Left hindlimb (tissue), 1 donor: ENCODE data around the gene POGZ.

Source experiments
- DNase-seq: peaks from one replicate; pipeline ENCODE4 v3.0.0-alpha.2; 2018

Gene POGZ

GRCh38 chr1:151459331-151460046, at the start of gene POGZ:
TSS of gene POGZ (minus strand) at chr1:151459494. CDS start at chr1:151442204, 17,290 bp downstream.
- DNase-seq, result peak; percentile 98

GRCh38 chr1:151508833-151509232, 49.5 kb upstream of the POGZ start:
- no peak for DNase-seq

- no peak for DNase-seq
These were observed 45.5 kb upstream of the POGZ start for GRCh38 chr1:151504759-151505158.

- DNase-seq, result no peak
These were observed 45.0 kb upstream of the POGZ start for GRCh38 chr1:151504252-151504651.

- no peak for DNase-seq
These were observed 43.8 kb upstream of the POGZ start for GRCh38 chr1:151502859-151503780.

- no peak for DNase-seq
These were observed 42.9 kb upstream of the POGZ start for GRCh38 chr1:151502035-151502700.

- no peak for DNase-seq
These were observed 42.2 kb upstream of the POGZ start for GRCh38 chr1:151501474-151501873.

- DNase-seq, result no peak
These were observed 40.6 kb upstream of the POGZ start for GRCh38 chr1:151499930-151500329.

- no peak for DNase-seq
These were observed 40.1 kb upstream of the POGZ start for GRCh38 chr1:151499365-151499764.

GRCh38 chr1:151495316-151495715, 36.0 kb upstream of the POGZ start:
- DNase-seq, result no peak

- DNase-seq, result no peak
These were observed 35.5 kb upstream of the POGZ start for GRCh38 chr1:151494741-151495281.

GRCh38 chr1:151493042-151493441, 33.7 kb upstream of the POGZ start:
- DNase-seq, result no peak

- no peak for DNase-seq
These were observed 32.8 kb upstream of the POGZ start for GRCh38 chr1:151492120-151492519.

GRCh38 chr1:151491641-151492040, 32.3 kb upstream of the POGZ start:
- DNase-seq, result no peak

GRCh38 chr1:151486557-151486956, 27.3 kb upstream of the POGZ start:
- no peak for DNase-seq

GRCh38 chr1:151485685-151486255, 26.5 kb upstream of the POGZ start:
- no peak for DNase-seq

- DNase-seq, result no peak
These were observed 22.7 kb upstream of the POGZ start for GRCh38 chr1:151482017-151482416.

- no peak for DNase-seq
These were observed 20.2 kb upstream of the POGZ start for GRCh38 chr1:151479462-151479861.

GRCh38 chr1:151478923-151479322, 19.6 kb upstream of the POGZ start:
- DNase-seq, result no peak

GRCh38 chr1:151478140-151478812, 19.0 kb upstream of the POGZ start:
- DNase-seq, result no peak

GRCh38 chr1:151477066-151477465, 17.8 kb upstream of the POGZ start:
- DNase-seq, result no peak

- no peak for DNase-seq
These were observed 16.8 kb upstream of the POGZ start for GRCh38 chr1:151476083-151476482.
